ENCODE results near the gene RHOBTB1.
"Not testable (repeated sequence)": the region's sequence is repeated elsewhere in the genome, so short reads cannot be mapped to it uniquely, and the experiment has no call there.

RHOBTB1 gene

GRCh38 chr10:60853637-60854036 lies 90.3 kb downstream of the RHOBTB1 start:
- DNase-seq, result no peak

GRCh38 chr10:60853107-60853506 lies 90.9 kb downstream of the RHOBTB1 start:
- no peak for DNase-seq

GRCh38 chr10:60849740-60850139 lies 94.2 kb downstream of the RHOBTB1 start:
- DNase-seq, result no peak

GRCh38 chr10:60849217-60849616 lies 94.8 kb downstream of the RHOBTB1 start:
- no peak for DNase-seq

GRCh38 chr10:60848680-60849079 lies 95.3 kb downstream of the RHOBTB1 start:
- no peak for DNase-seq

GRCh38 chr10:60848126-60848525 lies 95.9 kb downstream of the RHOBTB1 start:
- no peak for DNase-seq

GRCh38 chr10:60846173-60846572 lies 97.8 kb downstream of the RHOBTB1 start:
- no peak for DNase-seq

GRCh38 chr10:60845038-60845437 lies 98.9 kb downstream of the RHOBTB1 start:
- DNase-seq, result no peak

GRCh38 chr10:60842694-60843093 lies 101.3 kb downstream of the RHOBTB1 start:
- no peak for DNase-seq

- DNase-seq, result not testable (repeated sequence)
These were observed 102.8 kb downstream of the RHOBTB1 start for GRCh38 chr10:60841227-60841626.

GRCh38 chr10:60835049-60835448 lies 108.9 kb downstream of the RHOBTB1 start:
- no peak for DNase-seq

GRCh38 chr10:60834401-60834800 lies 109.6 kb downstream of the RHOBTB1 start:
- no peak for DNase-seq

GRCh38 chr10:60832136-60832535 lies 111.8 kb downstream of the RHOBTB1 start:
- DNase-seq, result not testable (repeated sequence)

GRCh38 chr10:60828489-60828852 lies 115.5 kb downstream of the RHOBTB1 start:
- DNase-seq, result no peak

- DNase-seq, result no peak
These were observed 116.0 kb downstream of the RHOBTB1 start for GRCh38 chr10:60827791-60828488.

- no peak for DNase-seq
These were observed 118.5 kb downstream of the RHOBTB1 start for GRCh38 chr10:60825520-60825919.

GRCh38 chr10:60823324-60823723 lies 120.7 kb downstream of the RHOBTB1 start:
- no peak for DNase-seq

- no peak for DNase-seq
These were observed 121.2 kb downstream of the RHOBTB1 start for GRCh38 chr10:60822809-60823208.

- no peak for DNase-seq
These were observed 122.3 kb downstream of the RHOBTB1 start for GRCh38 chr10:60821656-60822055.

- DNase-seq, result no peak
These were observed 123.8 kb downstream of the RHOBTB1 start for GRCh38 chr10:60820093-60820754.
